UCSD-AML1 (cell line): Measurements from ENCODE around the gene ARPC5.
A peak's percentile ranks its signal among the peaks of the same experiment; 100 is the strongest.
"Not testable (repeated sequence)": the region's sequence is repeated elsewhere in the genome, so short reads cannot be mapped to it uniquely, and the experiment has no call there.

Experiments
- DNase-seq: peaks from one replicate; lab custom pipeline; 2025; ENCODE audit not compliant: unreplicated experiment; lab: John Stamatoyannopoulos, UW

ARPC5 gene

GRCh38 chr1:183646776-183647175, 11.2 kb upstream of the ARPC5 start:
- no peak for DNase-seq

- DNase-seq, result no peak
Observed at GRCh38 chr1:183645531-183645930, 9.9 kb upstream of the ARPC5 start.

GRCh38 chr1:183642166-183642565, 6.6 kb upstream of the ARPC5 start:
- no peak for DNase-seq

GRCh38 chr1:183640193-183640592, 4.6 kb upstream of the ARPC5 start:
- no peak for DNase-seq

GRCh38 chr1:183638649-183639387, 3.2 kb upstream of the ARPC5 start:
- DNase-seq, result no peak

- no peak for DNase-seq
Observed at GRCh38 chr1:183636783-183637182, 1.2 kb upstream of the ARPC5 start.

GRCh38 chr1:183636334-183636682, 725 bp upstream of the ARPC5 start:
- no peak for DNase-seq

GRCh38 chr1:183635099-183635605, 431 bp downstream of the ARPC5 start:
- DNase-seq, result peak; percentile 48

GRCh38 chr1:183634429-183635065, 1.0 kb downstream of the ARPC5 start:
- DNase-seq, result no peak

- DNase-seq, result no peak
Observed at GRCh38 chr1:183633676-183634343, 1.8 kb downstream of the ARPC5 start.

- DNase-seq, result no peak
Observed at GRCh38 chr1:183632964-183633363, 2.6 kb downstream of the ARPC5 start.

GRCh38 chr1:183632114-183632513, 3.5 kb downstream of the ARPC5 start:
- DNase-seq, result no peak

- no peak for DNase-seq
Observed at GRCh38 chr1:183630748-183631147, 4.8 kb downstream of the ARPC5 start.

GRCh38 chr1:183628537-183628936, 7.0 kb downstream of the ARPC5 start:
- DNase-seq, result no peak

- not testable (repeated sequence) for DNase-seq
Observed at GRCh38 chr1:183626236-183626635, 9.3 kb downstream of the ARPC5 start.

- DNase-seq, result peak; percentile 37
Observed at GRCh38 chr1:183622884-183623785, 12.4 kb downstream of the ARPC5 start.

- no peak for DNase-seq
Observed at GRCh38 chr1:183622013-183622412, 13.6 kb downstream of the ARPC5 start.

- DNase-seq, result no peak
Observed at GRCh38 chr1:183620311-183620710, 15.3 kb downstream of the ARPC5 start.

- DNase-seq, result no peak
Observed at GRCh38 chr1:183619781-183620180, 15.8 kb downstream of the ARPC5 start.

- not testable (repeated sequence) for DNase-seq
Observed at GRCh38 chr1:183618202-183618601, 17.4 kb downstream of the ARPC5 start.

GRCh38 chr1:183612975-183613374, 22.6 kb downstream of the ARPC5 start:
- DNase-seq, result not testable (repeated sequence)
